Fibroblast of lung (primary cell): ENCODE measurements around the gene IGF2. TPM values are rescaled to one million over a fixed set of nuclear protein-coding genes. Genes with fewer than 3 reads are reported as not detected.

Experiments used
- DNase-seq, 2 donors: peaks; one replicate each; pipeline versions ENCODE4 v3.0.0 to v3.0.0-alpha.2; 2010; ENCODE audit warnings: low read depth in 2 of 2
- H2AFZ ChIP-seq: 2 replicates; pipeline ENCODE4 v1.5.1; 2012; ENCODE audit warnings: low read length, control low read depth, inconsistent platforms
- H3K27ac ChIP-seq: 2 replicates; pipeline ENCODE4 v1.5.1; 2011; ENCODE audit warnings: low read length, control low read depth; ENCODE audit not compliant: insufficient read depth
- H3K27me3 ChIP-seq: 2 replicates; pipeline ENCODE4 v1.5.1; 2011; ENCODE audit warnings: mild to moderate bottlenecking, low read length; ENCODE audit not compliant: control insufficient read depth, insufficient read depth
- H3K36me3 ChIP-seq: 2 replicates; pipeline ENCODE4 v1.5.1; 2011; ENCODE audit warnings: low read length; ENCODE audit not compliant: control insufficient read depth, insufficient read depth
- H3K4me1 ChIP-seq: 2 replicates; pipeline ENCODE4 v1.5.1; 2011; ENCODE audit warnings: low read length; ENCODE audit not compliant: control insufficient read depth, insufficient read depth; ENCODE audit errors: extremely low read depth
- H3K4me2 ChIP-seq: 2 replicates; pipeline ENCODE4 v1.5.1; 2011; ENCODE audit warnings: low read length, control low read depth; ENCODE audit not compliant: insufficient read depth; ENCODE audit errors: extremely low read depth
- H3K4me3 ChIP-seq, 4 experiments: fragments of 200-600 bp in 1 of 4; sonication (generic) in 1 of 4; replicated peaks in 1 of 4; 2 replicates each; pipeline ENCODE4 v1.5.1; 2011 to 2016; ENCODE audit warnings: low read length in 4 of 4, low read depth in 3 of 4, mild to moderate bottlenecking in 3 of 4, control low read depth in 2 of 4, inconsistent platforms in 1 of 4, mixed read lengths in 1 of 4; ENCODE audit not compliant: insufficient read depth in 1 of 4; ENCODE audit errors: control extremely low read depth in 1 of 4
- H3K79me2 ChIP-seq: 2 replicates; pipeline ENCODE4 v1.5.1; 2012; ENCODE audit warnings: mild to moderate bottlenecking, low read length, inconsistent platforms; ENCODE audit not compliant: control insufficient read depth, insufficient read depth
- H3K9ac ChIP-seq: 2 replicates; pipeline ENCODE4 v1.5.1; 2011; ENCODE audit warnings: mild to moderate bottlenecking, low read length, control low read depth; ENCODE audit not compliant: insufficient read depth
- H3K9me3 ChIP-seq: 2 replicates; pipeline ENCODE4 v1.5.1; 2012; ENCODE audit warnings: low read depth, low read length; ENCODE audit not compliant: control insufficient read depth, insufficient read depth
- H4K20me1 ChIP-seq: 2 replicates; pipeline ENCODE4 v1.5.1; 2011; ENCODE audit warnings: low read length; ENCODE audit not compliant: control insufficient read depth, insufficient read depth; ENCODE audit errors: extremely low read depth
- EZH2 ChIP-seq: IDR thresholded peaks from 2 replicates; pipeline ENCODE4 v1.5.1; 2012; ENCODE audit warnings: low read length, control low read depth, mild to moderate bottlenecking; ENCODE audit errors: missing control alignments
- polyA plus RNA-seq, 2 donors: library from polyadenylated mRNA; depleted of rRNA in 1 of 2; stranded (reverse) in 1 of 2; unstranded in 1 of 2; fragments of >200 nt; gene quantifications; 2 replicates each; pipeline ENCODE4 v1.2.1, GENCODE V29; 2011 to 2012; ENCODE audit warnings: missing spikeins in 1 of 2
- total RNA-seq: library from RNA; depleted of rRNA; stranded (reverse); fragments of >200 nt; gene quantifications from 2 replicates; pipeline ENCODE4 v1.2.1, GENCODE V29; 2014
- TF ChIP-seq, protein P1 (sequence below), 2 donors: IDR thresholded peaks in 1 of 2; conservative IDR thresholded peaks in 1 of 2; 1 replicate in 1 of 2; 2 replicates in 1 of 2; pipeline ENCODE4 v1.5.1; 2011 to 2012; ENCODE audit warnings: low read length in 2 of 2, control low read depth in 1 of 2, inconsistent platforms in 1 of 2, low read depth in 1 of 2, mild to moderate bottlenecking in 1 of 2

Gene IGF2
- total and polyA plus RNA-seq, 2 donors (not counting 1 experiment from before 2014, with no cell fraction given) = 0.08 to 0.17 TPM

DNA sequence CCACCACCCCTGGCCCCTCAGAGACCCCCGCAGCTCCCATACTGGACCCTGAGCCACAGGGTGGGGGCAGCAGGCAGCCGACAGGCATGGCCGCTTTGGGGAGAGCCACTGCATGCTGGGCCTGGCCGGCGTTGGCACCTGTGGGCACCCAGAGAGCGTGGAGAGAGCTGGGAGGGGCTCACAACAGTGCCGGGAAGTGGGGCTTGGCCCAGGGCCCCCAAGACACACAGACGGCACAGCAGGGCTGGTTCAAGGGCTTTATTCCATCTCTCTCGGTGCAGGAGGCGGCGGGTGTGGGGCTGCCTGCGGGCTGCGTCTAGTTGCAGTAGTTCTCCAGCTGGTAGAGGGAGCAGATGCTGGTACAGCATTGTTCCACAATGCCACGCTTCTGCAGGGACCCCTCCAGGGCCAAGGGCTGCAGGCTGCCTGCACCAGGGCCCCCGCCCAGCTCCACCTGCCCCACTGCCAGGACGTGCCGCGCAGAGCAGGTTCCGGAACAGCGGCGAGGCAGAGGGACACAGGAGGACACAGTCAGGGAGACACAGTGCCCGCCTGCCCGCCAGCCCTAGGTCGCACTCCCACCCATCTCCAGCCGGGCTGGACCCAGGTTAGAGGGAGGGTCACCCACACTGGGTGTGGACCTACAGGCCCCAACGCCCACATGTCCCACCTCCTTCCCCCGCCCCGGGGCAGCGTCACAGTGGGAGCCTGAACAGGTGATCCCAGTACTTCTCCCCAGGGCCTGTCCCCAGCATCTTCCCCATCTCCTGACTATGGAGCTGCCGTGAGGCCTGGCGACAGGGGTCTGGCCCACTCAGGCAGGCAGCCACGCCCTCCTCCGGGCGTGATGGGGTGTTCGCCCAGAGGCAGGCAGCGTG is 20.6 kb upstream of the IGF2 start:
- Histone ChIP-seq H3K4me3 (no peak overlapping the region), H2AFZ (no peak overlapping the region), H3K9ac (no peak overlapping the region), H3K27me3 (no peaks in the 10 kb centered on the region), H3K4me2 (no peak overlapping the region), H3K27ac (no peak overlapping the region), H3K36me3 (no peaks in the 10 kb centered on the region), H3K79me2 (no peaks in the 10 kb centered on the region), H3K4me1 (no peaks in the 10 kb centered on the region), H3K9me3 (no peaks in the 10 kb centered on the region), H4K20me1 (no peaks in the 10 kb centered on the region)
- no peak for DNase-seq
- TF ChIP-seq, protein P1, sequence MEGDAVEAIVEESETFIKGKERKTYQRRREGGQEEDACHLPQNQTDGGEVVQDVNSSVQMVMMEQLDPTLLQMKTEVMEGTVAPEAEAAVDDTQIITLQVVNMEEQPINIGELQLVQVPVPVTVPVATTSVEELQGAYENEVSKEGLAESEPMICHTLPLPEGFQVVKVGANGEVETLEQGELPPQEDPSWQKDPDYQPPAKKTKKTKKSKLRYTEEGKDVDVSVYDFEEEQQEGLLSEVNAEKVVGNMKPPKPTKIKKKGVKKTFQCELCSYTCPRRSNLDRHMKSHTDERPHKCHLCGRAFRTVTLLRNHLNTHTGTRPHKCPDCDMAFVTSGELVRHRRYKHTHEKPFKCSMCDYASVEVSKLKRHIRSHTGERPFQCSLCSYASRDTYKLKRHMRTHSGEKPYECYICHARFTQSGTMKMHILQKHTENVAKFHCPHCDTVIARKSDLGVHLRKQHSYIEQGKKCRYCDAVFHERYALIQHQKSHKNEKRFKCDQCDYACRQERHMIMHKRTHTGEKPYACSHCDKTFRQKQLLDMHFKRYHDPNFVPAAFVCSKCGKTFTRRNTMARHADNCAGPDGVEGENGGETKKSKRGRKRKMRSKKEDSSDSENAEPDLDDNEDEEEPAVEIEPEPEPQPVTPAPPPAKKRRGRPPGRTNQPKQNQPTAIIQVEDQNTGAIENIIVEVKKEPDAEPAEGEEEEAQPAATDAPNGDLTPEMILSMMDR (conservative IDR thresholded peaks at IDR 0.05 in 1 of 2, IDR thresholded peaks at IDR 0.05 in 1 of 2; ENCODE audit: low read depth in 1 of 2, low read length in 2 of 2) = no peak
- TF ChIP-seq EZH2 = no peak

DNA sequence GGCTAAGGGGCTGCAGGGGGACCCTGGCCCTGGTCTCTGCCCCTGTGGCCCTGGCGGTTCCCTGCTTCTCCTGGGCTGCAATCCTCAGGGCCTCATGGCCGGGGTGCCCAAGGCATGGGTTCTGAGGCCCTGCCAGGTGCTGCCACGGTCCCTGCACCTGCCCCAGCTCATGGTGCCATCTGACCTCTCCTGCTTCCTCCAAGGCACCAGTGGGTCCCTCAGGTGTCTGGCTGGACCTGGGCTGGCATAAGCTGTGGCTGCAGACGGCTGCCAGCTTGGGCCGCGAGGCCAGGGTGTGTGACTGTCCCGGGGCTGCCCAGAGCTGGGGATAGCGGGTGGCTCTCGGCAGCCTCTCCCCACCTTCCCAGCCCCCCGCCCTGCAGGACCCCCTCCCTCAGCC is 19.8 kb upstream of the IGF2 start:
- H3K27ac ChIP-seq = no peak overlapping the region
- no peak overlapping the region for H3K4me2 ChIP-seq
- no peak overlapping the region for H2AFZ ChIP-seq
- no peak overlapping the region for H3K9ac ChIP-seq
- no peaks in the 10 kb centered on the region for H3K9me3 ChIP-seq
- no peak overlapping the region for H3K4me3 ChIP-seq
- no peaks in the 10 kb centered on the region for H3K27me3 ChIP-seq
- H4K20me1 ChIP-seq = no peaks in the 10 kb centered on the region
- H3K36me3 ChIP-seq = no peaks in the 10 kb centered on the region
- no peak for TF ChIP-seq EZH2
- TF ChIP-seq, protein P1 (conservative IDR thresholded peaks at IDR 0.05 in 1 of 2, IDR thresholded peaks at IDR 0.05 in 1 of 2; ENCODE audit: low read depth in 1 of 2, low read length in 2 of 2) = no peak
- H3K79me2 ChIP-seq = no peaks in the 10 kb centered on the region
- no peaks in the 10 kb centered on the region for H3K4me1 ChIP-seq
- DNase-seq = no peak

DNA sequence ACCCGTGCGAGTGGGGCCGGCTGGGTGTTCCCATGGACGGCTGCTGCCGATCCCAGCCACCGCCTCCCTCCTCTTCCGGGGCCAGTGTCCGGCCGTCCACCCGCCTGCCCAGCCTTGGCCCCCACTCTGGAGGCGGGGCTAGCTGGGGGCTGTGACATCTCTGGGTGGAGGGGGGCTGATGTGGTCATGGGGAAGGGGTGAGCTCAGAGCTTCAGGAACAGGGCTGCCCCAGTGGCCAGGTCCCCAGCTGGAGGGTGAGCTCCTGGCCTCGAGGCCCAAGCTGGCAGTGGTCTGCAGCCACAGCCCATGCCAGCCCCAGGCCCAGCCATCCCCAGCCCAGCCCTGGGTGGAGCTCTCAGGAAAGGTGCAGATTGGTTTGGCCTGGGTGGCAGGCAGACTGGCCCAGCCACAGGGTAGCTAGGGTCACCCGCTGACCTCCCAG is 19.1 kb upstream of the IGF2 start:
- H3K9ac ChIP-seq = no peak overlapping the region
- H3K27ac ChIP-seq = no peak overlapping the region
- TF ChIP-seq, protein P1 (conservative IDR thresholded peaks at IDR 0.05 in 1 of 2, IDR thresholded peaks at IDR 0.05 in 1 of 2; ENCODE audit: low read depth in 1 of 2, low read length in 2 of 2) = no peak
- no peak for TF ChIP-seq EZH2
- no peak overlapping the region for H2AFZ ChIP-seq
- H3K79me2 ChIP-seq = no peaks in the 10 kb centered on the region
- no peak overlapping the region for H3K4me3 ChIP-seq
- no peaks in the 10 kb centered on the region for H4K20me1 ChIP-seq
- H3K4me1 ChIP-seq = no peaks in the 10 kb centered on the region
- H3K4me2 ChIP-seq = no peak overlapping the region
- no peaks in the 10 kb centered on the region for H3K9me3 ChIP-seq
- no peaks in the 10 kb centered on the region for H3K27me3 ChIP-seq
- DNase-seq = no peak
- no peaks in the 10 kb centered on the region for H3K36me3 ChIP-seq
